Embryonic facial prominence (tissue), 1 donor: ENCODE measurements around the gene ATG101.

ENCODE experiments used
- DNase-seq: peaks from one replicate; pipeline ENCODE4 v3.0.0-alpha.2; 2016; ENCODE audit errors: extremely low spot score

Gene ATG101

DNA sequence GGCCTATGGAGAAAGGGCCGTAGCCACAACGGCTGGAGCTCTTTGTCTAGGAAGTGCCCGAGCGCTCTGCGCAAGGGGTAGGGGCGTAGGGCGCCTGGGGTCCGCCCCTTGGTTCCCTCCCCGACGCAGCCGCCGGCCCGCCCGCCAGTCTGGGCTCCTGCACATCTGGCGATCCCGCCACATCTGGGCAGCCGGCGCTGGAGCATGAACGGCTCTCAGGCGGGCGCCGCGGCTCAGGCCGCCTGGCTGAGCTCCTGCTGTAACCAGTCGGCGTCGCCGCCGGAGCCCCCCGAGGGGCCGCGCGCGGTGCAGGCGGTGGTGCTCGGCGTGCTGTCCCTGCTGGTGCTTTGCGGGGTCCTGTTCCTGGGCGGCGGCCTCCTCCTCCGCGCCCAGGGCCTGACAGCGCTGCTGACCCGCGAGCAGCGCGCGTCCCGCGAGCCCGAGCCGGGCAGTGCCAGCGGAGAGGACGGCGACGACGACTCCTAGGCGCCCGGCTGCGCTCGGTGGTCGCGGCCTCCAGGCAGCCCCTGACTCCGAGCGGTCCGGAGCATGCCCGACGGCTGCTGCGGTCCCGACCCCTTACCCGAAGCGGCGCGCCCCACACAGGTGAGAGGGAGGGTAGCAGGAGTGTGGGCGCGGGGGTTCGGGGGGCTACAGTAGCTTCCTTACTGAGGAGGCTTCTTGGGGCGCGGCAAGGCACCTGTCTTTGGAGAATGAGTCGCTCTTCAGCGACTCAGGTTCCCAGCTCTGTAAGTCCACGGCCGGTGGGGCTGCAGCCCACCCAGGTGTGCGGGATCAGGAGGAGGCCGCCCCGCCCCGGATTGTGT, 10.0 kb downstream of the ATG101 start, which contains the start of gene SMIM41:
Gene SMIM41, plus strand, starts transcription at position 129 of the 827 bp plus-strand sequence. Its CDS starts 76 bp downstream, at position 205.
- no peak for DNase-seq

GRCh38 chr12:52080403-52081251, 10.8 kb downstream of the ATG101 start:
- no peak for DNase-seq

DNA sequence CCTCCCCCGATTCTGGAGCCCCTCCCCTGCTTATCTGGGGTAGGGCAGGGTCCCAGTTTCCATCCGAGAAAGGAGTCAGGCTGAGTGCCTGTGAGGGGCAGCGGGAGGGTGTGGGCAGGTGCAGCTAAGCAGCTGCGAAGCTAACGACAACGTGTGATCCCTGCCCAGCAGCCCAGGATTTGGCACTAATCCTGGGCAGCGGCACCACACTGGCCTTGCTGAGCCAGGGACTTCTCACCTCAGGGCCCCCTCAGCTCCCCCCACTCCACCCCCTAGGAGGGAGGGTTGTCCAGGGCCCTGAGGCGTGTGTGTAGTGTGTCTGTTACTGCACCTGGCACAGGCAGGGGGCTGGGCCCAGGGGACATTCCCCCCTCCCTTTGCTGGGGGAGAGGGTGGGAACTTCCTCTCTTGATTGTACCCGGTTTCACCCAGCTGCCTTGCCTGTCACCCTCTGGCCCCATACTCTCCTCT, 11.5 kb downstream of the ATG101 start:
- DNase-seq, result no peak

DNA sequence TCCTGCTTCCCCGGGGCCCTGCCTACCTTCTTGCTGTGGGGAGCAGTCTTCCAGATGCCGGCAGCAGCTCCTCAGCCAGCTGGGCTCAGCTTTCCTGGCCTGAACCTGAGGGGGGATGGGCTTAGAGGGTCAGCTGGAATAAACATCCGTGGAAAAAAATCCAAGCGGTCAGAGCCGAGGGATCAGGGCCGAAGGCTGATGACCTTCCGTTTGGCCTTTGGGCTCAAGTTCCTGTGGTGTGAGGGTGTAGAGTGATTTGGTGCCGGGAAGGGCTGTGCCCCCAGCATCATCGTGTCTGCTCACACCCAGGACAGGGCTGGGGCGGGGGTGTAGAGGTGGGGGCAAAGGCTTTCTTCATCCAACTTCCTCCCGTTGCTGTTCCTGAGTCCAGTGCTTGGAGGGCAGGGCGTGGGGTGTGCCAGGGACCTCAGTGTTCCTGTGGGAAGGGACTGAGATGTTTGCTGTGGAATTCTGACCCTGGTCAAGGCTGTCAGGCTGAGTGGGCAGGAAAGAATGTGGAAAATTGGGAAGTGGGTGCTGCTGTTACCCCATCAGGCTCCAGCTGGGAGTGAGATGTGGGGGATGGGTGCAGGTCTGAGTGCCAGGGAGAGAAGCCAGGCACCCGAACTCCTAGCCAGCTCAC, 12.4 kb downstream of the ATG101 start:
- DNase-seq, result no peak

GRCh38 chr12:52082669-52082987, 12.8 kb downstream of the ATG101 start:
- no peak for DNase-seq

DNA sequence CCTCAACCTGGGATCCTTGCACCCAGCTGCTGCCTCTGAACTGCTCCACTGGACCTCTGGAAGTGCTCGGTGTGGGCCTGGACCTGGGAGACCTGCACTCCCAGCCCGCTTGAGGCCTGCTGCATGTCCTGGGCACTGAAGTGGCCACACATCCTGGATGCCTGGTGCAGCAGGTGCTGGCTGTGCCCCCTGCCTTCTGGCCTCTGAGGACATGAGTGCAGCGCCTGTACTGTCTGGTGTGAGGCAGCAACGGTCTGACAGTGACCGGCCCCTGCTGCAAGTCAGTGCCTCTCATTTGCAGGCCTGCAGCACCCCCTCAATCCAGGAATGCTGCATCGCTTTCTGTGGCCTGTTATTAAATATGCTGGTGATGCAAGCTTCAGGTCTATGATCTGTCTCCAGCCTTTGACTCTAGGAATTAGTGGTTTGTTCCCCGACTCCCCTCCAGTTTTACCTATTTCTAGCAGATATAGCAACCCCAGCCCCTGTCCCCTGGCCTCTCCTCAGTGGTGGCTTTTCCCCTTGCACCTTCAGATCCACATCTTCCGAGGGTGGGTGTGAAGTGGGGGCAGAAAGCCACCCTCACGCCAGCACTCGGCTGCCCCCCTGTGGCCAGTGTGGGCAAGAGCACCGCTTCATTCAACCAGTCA, 13.3 kb downstream of the ATG101 start:
- DNase-seq, result no peak

GRCh38 chr12:52083638-52083996, 13.8 kb downstream of the ATG101 start:
- no peak for DNase-seq

GRCh38 chr12:52084491-52085231, 14.9 kb downstream of the ATG101 start:
- no peak for DNase-seq

GRCh38 chr12:52085682-52086180, 16.0 kb downstream of the ATG101 start:
- DNase-seq, result no peak

- no peak for DNase-seq
Observed at GRCh38 chr12:52086366-52086765, 16.6 kb downstream of the ATG101 start.

- DNase-seq, result no peak
Observed at GRCh38 chr12:52086944-52087835, 17.4 kb downstream of the ATG101 start.

GRCh38 chr12:52087961-52088820, 18.4 kb downstream of the ATG101 start:
- no peak for DNase-seq

GRCh38 chr12:52089491-52089890, 19.7 kb downstream of the ATG101 start:
- DNase-seq, result no peak

DNA sequence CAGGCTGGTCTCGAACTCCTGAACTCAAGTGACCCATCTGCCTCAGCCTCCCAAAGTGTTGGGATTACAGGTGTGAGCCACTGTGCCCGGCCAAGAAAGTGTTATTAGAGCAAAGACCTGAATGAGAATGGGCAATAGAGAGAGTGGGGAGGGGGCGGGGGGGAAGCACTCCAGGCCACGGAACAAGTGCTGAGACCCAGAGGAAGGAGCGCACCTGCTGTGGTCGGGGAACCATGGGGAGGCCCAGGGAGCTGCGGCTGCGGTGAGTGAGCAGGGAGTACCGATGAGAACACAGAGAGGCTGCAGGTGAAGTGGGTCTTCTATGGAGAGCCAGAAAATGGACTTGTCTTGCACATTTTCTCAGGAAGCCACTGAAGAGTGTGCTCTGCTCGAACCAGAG, 20.5 kb downstream of the ATG101 start:
- no peak for DNase-seq

GRCh38 chr12:52091061-52091460, 21.3 kb downstream of the ATG101 start:
- no peak for DNase-seq

GRCh38 chr12:52091869-52092268, 22.1 kb downstream of the ATG101 start:
- no peak for DNase-seq

GRCh38 chr12:52093346-52093745, 23.6 kb downstream of the ATG101 start:
- no peak for DNase-seq

DNA sequence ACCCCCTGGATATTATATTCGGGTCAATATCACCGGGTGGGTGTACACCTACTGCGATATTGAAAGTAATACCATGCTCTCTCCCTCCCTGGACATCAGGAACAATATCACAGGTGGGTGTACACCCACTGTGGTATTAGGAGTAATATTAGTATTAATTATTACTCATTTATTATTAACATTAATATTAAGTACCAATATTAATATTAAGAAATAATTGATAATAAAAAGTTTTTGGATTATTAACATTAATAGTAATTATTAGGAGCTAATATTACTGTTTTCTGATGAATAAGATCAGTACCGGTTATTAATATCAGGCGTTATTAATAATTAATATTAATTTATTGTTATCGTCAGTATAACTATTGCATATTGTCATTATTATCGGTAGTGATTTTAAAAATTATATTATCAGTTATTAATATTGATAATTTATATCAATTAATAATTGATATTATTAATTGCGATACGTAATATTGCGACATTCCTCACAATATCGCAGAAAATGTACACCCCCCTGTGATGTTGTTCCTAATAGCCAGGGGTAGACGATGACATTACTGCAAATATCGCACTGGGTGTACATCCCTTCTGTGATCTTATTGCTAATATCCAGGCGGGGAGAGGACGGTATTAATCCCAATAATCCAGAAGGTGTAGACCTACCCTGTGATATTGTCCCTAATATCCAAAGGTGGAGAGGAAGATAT, 26.7 kb downstream of the ATG101 start:
- no peak for DNase-seq
